ENCODE data around the gene HSPD1. TPM values are rescaled to one million over a fixed set of nuclear protein-coding genes. Genes with fewer than 3 reads are reported as not detected.

Gene HSPD1
- total and polyA plus RNA-seq, 2 of the 13 experiments (the other 11 are each of a cell fraction or from before 2014, with no cell fraction given): 685 to 2,610 TPM

DNA sequence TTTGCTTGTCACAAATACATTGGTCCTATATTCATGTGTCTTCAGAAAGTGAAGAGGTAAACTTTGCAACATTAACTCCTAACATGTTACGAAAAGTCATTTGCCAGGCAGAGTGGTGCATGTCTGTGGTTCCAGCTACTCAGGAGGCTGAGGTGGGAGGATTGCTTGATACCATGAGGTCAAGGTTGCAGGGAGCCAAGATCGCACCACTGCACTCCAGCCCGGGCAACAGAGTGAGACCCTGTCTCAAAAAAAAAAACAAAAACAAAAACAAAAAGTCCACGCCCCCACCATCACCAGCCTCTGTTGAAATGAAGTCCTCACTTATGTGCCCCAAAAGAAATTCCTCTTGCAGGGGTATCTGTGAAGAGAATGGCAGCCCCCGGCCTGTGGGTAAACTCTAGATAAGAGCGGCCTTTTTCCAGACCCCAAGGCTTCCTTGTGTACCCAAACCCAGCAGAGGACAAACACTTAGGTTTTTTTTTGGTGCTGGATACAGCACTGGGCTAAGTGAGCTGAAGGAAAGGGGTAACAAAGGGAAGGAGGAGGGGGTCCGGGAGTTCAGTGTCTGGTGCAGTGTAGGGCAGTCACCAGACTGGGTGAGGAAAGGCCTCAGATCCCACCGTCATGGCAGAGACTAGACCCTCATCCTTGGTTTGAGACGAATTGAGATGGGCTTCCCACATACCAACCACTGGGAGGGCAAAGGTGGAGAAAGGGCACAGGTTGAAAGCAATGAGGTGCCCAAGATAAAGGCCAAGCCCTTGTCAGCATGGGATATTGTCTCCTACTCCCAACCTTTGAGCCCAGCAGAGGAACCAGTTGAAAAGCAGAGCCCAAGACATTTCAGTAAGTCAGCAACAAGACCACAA is 19.2 kb downstream of the HSPD1 start (continued):
- TF ChIP-seq, protein P1, sequence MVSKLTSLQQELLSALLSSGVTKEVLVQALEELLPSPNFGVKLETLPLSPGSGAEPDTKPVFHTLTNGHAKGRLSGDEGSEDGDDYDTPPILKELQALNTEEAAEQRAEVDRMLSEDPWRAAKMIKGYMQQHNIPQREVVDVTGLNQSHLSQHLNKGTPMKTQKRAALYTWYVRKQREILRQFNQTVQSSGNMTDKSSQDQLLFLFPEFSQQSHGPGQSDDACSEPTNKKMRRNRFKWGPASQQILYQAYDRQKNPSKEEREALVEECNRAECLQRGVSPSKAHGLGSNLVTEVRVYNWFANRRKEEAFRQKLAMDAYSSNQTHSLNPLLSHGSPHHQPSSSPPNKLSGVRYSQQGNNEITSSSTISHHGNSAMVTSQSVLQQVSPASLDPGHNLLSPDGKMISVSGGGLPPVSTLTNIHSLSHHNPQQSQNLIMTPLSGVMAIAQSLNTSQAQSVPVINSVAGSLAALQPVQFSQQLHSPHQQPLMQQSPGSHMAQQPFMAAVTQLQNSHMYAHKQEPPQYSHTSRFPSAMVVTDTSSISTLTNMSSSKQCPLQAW (CRISPR knock-in tag; IDR thresholded peaks at IDR 0.05): no peak
- no peak for TF ChIP-seq FOXM1 (CRISPR knock-in tag; IDR thresholded peaks at IDR 0.05)
- no peak for TF ChIP-seq TCF12 (IDR thresholded peaks at IDR 0.05)
- no peak for TF ChIP-seq TCF12 (CRISPR knock-in tag; IDR thresholded peaks at IDR 0.05)
- TF ChIP-seq RELA (CRISPR knock-in tag; IDR thresholded peaks at IDR 0.05): no peak
- TF ChIP-seq, protein P2, sequence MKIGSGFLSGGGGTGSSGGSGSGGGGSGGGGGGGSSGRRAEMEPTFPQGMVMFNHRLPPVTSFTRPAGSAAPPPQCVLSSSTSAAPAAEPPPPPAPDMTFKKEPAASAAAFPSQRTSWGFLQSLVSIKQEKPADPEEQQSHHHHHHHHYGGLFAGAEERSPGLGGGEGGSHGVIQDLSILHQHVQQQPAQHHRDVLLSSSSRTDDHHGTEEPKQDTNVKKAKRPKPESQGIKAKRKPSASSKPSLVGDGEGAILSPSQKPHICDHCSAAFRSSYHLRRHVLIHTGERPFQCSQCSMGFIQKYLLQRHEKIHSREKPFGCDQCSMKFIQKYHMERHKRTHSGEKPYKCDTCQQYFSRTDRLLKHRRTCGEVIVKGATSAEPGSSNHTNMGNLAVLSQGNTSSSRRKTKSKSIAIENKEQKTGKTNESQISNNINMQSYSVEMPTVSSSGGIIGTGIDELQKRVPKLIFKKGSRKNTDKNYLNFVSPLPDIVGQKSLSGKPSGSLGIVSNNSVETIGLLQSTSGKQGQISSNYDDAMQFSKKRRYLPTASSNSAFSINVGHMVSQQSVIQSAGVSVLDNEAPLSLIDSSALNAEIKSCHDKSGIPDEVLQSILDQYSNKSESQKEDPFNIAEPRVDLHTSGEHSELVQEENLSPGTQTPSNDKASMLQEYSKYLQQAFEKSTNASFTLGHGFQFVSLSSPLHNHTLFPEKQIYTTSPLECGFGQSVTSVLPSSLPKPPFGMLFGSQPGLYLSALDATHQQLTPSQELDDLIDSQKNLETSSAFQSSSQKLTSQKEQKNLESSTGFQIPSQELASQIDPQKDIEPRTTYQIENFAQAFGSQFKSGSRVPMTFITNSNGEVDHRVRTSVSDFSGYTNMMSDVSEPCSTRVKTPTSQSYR (CRISPR knock-in tag; IDR thresholded peaks at IDR 0.05; ENCODE audit: borderline replicate concordance): 0 out of 2 replicates have a peak, but pooled peaks have one; percentile 14
- no peak for TF ChIP-seq ZIK1 (CRISPR knock-in tag; IDR thresholded peaks at IDR 0.05; ENCODE audit: borderline replicate concordance, low read depth)
- TF ChIP-seq NONO (IDR thresholded peaks at IDR 0.05): no peak
- TF ChIP-seq NONO (CRISPR knock-in tag; conservative IDR thresholded peaks at IDR 0.05): no peak; the same call in 1 of the 2 replicates
- no peak for TF ChIP-seq ZNF550 (CRISPR knock-in tag; IDR thresholded peaks at IDR 0.05; ENCODE audit: borderline replicate concordance)
- TF ChIP-seq DMAP1 (CRISPR knock-in tag; IDR thresholded peaks at IDR 0.05): no peak
- TF ChIP-seq U2AF1 (optimal IDR thresholded peaks at IDR 0.05; ENCODE audit: low read depth, low read length): peak; percentile 35
- no peak for TF ChIP-seq ZNF33B (CRISPR knock-in tag; IDR thresholded peaks at IDR 0.05)
- TF ChIP-seq ARNTL (CRISPR knock-in tag; IDR thresholded peaks at IDR 0.05): no peak
- TF ChIP-seq GABPB1 (CRISPR knock-in tag; IDR thresholded peaks at IDR 0.05): no peak
- TF ChIP-seq SAP130 (CRISPR knock-in tag; IDR thresholded peaks at IDR 0.05; ENCODE audit: low read depth): no peak
- no peak for TF ChIP-seq ZNF160 (CRISPR knock-in tag; IDR thresholded peaks at IDR 0.05)
- TF ChIP-seq WIZ (CRISPR knock-in tag; IDR thresholded peaks at IDR 0.05): no peak
- TF ChIP-seq KLF13 (CRISPR knock-in tag; IDR thresholded peaks at IDR 0.05): no peak
- TF ChIP-seq ZC3H4 (CRISPR knock-in tag; IDR thresholded peaks at IDR 0.05; ENCODE audit: borderline replicate concordance): no peak; the same call in 1 of the 2 replicates
- TF ChIP-seq, protein P3, sequence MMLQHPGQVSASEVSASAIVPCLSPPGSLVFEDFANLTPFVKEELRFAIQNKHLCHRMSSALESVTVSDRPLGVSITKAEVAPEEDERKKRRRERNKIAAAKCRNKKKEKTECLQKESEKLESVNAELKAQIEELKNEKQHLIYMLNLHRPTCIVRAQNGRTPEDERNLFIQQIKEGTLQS (CRISPR knock-in tag; IDR thresholded peaks at IDR 0.05): no peak; the same call in 1 of the 2 replicates
- TF ChIP-seq, protein P4, sequence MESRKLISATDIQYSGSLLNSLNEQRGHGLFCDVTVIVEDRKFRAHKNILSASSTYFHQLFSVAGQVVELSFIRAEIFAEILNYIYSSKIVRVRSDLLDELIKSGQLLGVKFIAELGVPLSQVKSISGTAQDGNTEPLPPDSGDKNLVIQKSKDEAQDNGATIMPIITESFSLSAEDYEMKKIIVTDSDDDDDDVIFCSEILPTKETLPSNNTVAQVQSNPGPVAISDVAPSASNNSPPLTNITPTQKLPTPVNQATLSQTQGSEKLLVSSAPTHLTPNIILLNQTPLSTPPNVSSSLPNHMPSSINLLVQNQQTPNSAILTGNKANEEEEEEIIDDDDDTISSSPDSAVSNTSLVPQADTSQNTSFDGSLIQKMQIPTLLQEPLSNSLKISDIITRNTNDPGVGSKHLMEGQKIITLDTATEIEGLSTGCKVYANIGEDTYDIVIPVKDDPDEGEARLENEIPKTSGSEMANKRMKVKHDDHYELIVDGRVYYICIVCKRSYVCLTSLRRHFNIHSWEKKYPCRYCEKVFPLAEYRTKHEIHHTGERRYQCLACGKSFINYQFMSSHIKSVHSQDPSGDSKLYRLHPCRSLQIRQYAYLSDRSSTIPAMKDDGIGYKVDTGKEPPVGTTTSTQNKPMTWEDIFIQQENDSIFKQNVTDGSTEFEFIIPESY (CRISPR knock-in tag; IDR thresholded peaks at IDR 0.05): 0 out of 2 replicates have a peak, but pooled peaks have one; percentile 5
- no peak for TF ChIP-seq ZNF335 (CRISPR knock-in tag; IDR thresholded peaks at IDR 0.05)
- no peak for TF ChIP-seq MTA3 (CRISPR knock-in tag; IDR thresholded peaks at IDR 0.05)
